Measurements from ENCODE around the gene NLN.
"Not testable (repeated sequence)": the region's sequence is repeated elsewhere in the genome, so short reads cannot be mapped to it uniquely, and the experiment has no call there.

NLN gene

GRCh38 chr5:65871182-65871581, 149.2 kb downstream of the NLN start:
- H3K4me1 ChIP-seq (ENCODE audit: control insufficient read depth, low read length), result peaks cover 8% of the 10 kb centered on the region

GRCh38 chr5:65871776-65872175, 149.8 kb downstream of the NLN start:
- not testable (repeated sequence) for H3K9me2 ChIP-seq (replicated peaks; ENCODE audit: control insufficient read depth, low read length); H3F3A ChIP-seq (ENCODE audit: control insufficient read depth, insufficient read depth); H3K36me3 ChIP-seq (ENCODE audit: control insufficient read depth, low read length); H3K27ac ChIP-seq (ENCODE audit: low read depth, low read length); H3K79me2 ChIP-seq (ENCODE audit: control insufficient read depth, low read length); H3K4me2 ChIP-seq (ENCODE audit: low read length); H3K9me3 ChIP-seq (ENCODE audit: control insufficient read depth, insufficient read depth, low read length); H3K4me3 ChIP-seq (ENCODE audit: low read length); H3K27me3 ChIP-seq (ENCODE audit: control insufficient read depth, low read length); H3K4me1 ChIP-seq (ENCODE audit: control insufficient read depth, low read length); H4K20me1 ChIP-seq (ENCODE audit: control insufficient read depth, insufficient read depth, low read depth, low read length)

More at GRCh38 chr5:65871182-65871581, 149.2 kb downstream of the NLN start:
- Histone ChIP-seq H4K20me1 (ENCODE audit: control insufficient read depth, insufficient read depth, low read depth, low read length) (no peaks in the 10 kb centered on the region), H3K4me3 (ENCODE audit: low read length) (no peak overlapping the region), H3K9me2 (replicated peaks; ENCODE audit: control insufficient read depth, low read length) (no peaks in the 10 kb centered on the region), H3K9me3 (ENCODE audit: control insufficient read depth, insufficient read depth, low read length) (no peaks in the 10 kb centered on the region), H3K36me3 (ENCODE audit: control insufficient read depth, low read length) (no peaks in the 10 kb centered on the region), H3K79me2 (ENCODE audit: control insufficient read depth, low read length) (no peaks in the 10 kb centered on the region), H3K27ac (ENCODE audit: low read depth, low read length) (no peak overlapping the region), H3K27me3 (ENCODE audit: control insufficient read depth, low read length) (no peaks in the 10 kb centered on the region), H3F3A (ENCODE audit: control insufficient read depth, insufficient read depth) (no peaks in the 10 kb centered on the region), H3K4me2 (ENCODE audit: low read length) (no peak overlapping the region)
- no peak for TF ChIP-seq CTCF (IDR thresholded peaks at IDR 0.05; ENCODE audit: low read depth, low read length, poor library complexity, severe bottlenecking)
- no peak for TF ChIP-seq EZH2phosphoT487 (IDR thresholded peaks at IDR 0.05; ENCODE audit: borderline replicate concordance, low read length)

- Histone ChIP-seq H3K9me2 (replicated peaks; ENCODE audit: control insufficient read depth, low read length) (no peaks in the 10 kb centered on the region), H3F3A (ENCODE audit: control insufficient read depth, insufficient read depth) (no peaks in the 10 kb centered on the region), H3K9me3 (ENCODE audit: control insufficient read depth, insufficient read depth, low read length) (no peaks in the 10 kb centered on the region; the same call in 1 of the 2 replicates), H3K4me1 (ENCODE audit: control insufficient read depth, low read length) (no peaks in the 10 kb centered on the region), H3K27me3 (ENCODE audit: control insufficient read depth, low read length) (no peaks in the 10 kb centered on the region), H3K79me2 (ENCODE audit: control insufficient read depth, low read length) (no peaks in the 10 kb centered on the region), H3K27ac (ENCODE audit: low read depth, low read length) (no peak overlapping the region), H4K20me1 (ENCODE audit: control insufficient read depth, insufficient read depth, low read depth, low read length) (no peaks in the 10 kb centered on the region), H3K4me3 (ENCODE audit: low read length) (no peak overlapping the region), H3K36me3 (ENCODE audit: control insufficient read depth, low read length) (no peaks in the 10 kb centered on the region), H3K4me2 (ENCODE audit: low read length) (no peak overlapping the region)
- TF ChIP-seq CTCF (IDR thresholded peaks at IDR 0.05; ENCODE audit: low read depth, low read length, poor library complexity, severe bottlenecking) (no peak), EZH2phosphoT487 (IDR thresholded peaks at IDR 0.05; ENCODE audit: borderline replicate concordance, low read length) (no peak)
These were observed 151.3 kb downstream of the NLN start for GRCh38 chr5:65873181-65873750.

DNA sequence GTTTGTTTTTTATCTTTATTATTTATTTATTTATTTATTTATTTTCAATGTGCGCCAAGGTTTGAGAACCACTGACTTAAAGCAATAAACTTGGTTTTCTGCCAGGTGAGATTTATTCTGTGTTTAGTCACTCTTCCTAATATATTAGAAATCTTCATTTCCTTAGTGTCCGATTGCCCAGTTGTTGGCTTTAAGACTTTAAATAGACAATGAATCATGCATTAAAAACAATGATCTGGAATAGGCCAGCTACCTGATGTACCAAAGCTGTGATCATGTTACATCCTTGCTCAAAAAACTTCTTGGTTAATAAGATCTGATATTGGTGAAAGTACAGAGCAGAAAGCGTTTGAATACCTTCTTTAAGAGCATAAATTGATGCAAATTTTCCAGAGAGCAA, 152.2 kb downstream of the NLN start:
- no peak for TF ChIP-seq CTCF (IDR thresholded peaks at IDR 0.05; ENCODE audit: low read depth, low read length, poor library complexity, severe bottlenecking)
- TF ChIP-seq EZH2phosphoT487 (IDR thresholded peaks at IDR 0.05; ENCODE audit: borderline replicate concordance, low read length), result no peak
- Histone ChIP-seq H3K4me1 (ENCODE audit: control insufficient read depth, low read length) (no peaks in the 10 kb centered on the region), H3K27ac (ENCODE audit: low read depth, low read length) (no peak overlapping the region)

More for the DNA sequence above, 152.2 kb downstream of the NLN start:
- Histone ChIP-seq H3K4me2 (ENCODE audit: low read length) (no peak overlapping the region), H4K20me1 (ENCODE audit: control insufficient read depth, insufficient read depth, low read depth, low read length) (no peaks in the 10 kb centered on the region), H3K9me2 (replicated peaks; ENCODE audit: control insufficient read depth, low read length) (no peaks in the 10 kb centered on the region), H3K27me3 (ENCODE audit: control insufficient read depth, low read length) (no peaks in the 10 kb centered on the region), H3K4me3 (ENCODE audit: low read length) (no peak overlapping the region), H3K36me3 (ENCODE audit: control insufficient read depth, low read length) (no peaks in the 10 kb centered on the region), H3K9me3 (ENCODE audit: control insufficient read depth, insufficient read depth, low read length) (no peaks in the 10 kb centered on the region; the same call in 1 of the 2 replicates), H3K79me2 (ENCODE audit: control insufficient read depth, low read length) (no peaks in the 10 kb centered on the region), H3F3A (ENCODE audit: control insufficient read depth, insufficient read depth) (no peaks in the 10 kb centered on the region)

Data from DOHH2 (cell line).